Fibroblast of upper back skin (primary cell): ENCODE results near the gene OR8D1.
"Not testable (repeated sequence)": the region's sequence is repeated elsewhere in the genome, so short reads cannot be mapped to it uniquely, and the experiment has no call there.

ENCODE experiments used
- DNase-seq: peaks from one replicate; pipeline ENCODE4 v3.0.0-alpha.2; 2013

OR8D1 gene

DNA sequence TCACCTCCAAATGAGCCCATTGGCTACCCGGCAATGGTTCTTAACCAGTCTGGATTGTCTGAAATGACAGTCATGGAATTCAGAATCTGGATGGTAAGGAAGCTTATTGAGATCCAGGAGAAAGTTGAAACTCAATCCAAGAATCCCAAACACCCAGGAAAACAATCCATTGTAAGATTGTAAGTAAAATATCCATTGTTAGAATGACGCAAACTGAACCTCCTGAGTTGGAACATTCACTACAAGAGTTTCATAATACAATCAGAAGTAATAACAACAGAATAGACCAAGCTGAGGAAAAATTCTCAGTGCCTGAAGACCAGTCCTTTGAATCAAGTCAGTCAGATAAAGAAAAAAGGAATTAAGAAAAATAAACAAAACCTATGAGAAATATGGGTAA is 35.5 kb downstream of the OR8D1 start:
- no peak for DNase-seq

DNA sequence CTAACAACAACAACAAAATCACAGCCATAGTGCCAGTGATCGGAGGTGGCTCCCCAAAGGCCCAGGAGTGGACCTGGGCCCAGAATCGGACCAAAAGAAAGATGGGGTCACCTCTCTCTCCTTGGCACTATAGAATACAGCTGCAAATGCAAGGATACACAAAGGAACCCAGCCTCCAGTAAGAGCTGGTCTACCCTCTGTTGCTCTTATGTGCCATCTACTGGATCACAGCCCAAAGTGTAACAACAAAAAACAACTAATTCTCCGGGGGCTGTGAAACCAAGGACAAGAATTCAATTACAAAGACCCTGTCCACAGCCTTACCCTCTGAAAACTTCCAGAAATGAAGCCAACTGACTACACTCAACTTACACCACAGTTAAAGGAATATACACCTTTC is 35.9 kb downstream of the OR8D1 start:
- no peak for DNase-seq

- DNase-seq: no peak
These were observed 36.5 kb downstream of the OR8D1 start for GRCh38 chr11:124277207-124277606.

DNA sequence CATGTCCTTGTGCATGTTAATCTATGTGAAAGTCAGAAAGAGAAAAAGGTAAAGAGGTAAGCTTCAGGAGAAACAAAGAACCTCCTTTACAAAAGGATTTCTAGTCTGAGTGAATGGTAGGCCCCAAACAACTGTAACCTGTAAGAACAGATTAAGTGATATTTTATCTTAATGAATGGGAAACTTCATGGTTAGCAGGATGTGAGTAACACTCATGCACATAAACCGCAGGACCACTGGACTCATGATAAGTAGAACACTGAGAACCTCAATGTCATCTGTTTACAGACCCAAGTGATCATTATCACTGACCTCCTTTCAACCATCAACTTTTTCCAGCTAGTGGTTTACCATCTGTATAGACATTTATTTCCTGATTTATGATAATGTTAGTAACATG is 37.7 kb downstream of the OR8D1 start:
- DNase-seq: peak; percentile 1

GRCh38 chr11:124274000-124274399 is 39.7 kb downstream of the OR8D1 start:
- DNase-seq: no peak

- DNase-seq: peak; percentile 6
These were observed 42.9 kb downstream of the OR8D1 start for GRCh38 chr11:124270886-124271285.

DNA sequence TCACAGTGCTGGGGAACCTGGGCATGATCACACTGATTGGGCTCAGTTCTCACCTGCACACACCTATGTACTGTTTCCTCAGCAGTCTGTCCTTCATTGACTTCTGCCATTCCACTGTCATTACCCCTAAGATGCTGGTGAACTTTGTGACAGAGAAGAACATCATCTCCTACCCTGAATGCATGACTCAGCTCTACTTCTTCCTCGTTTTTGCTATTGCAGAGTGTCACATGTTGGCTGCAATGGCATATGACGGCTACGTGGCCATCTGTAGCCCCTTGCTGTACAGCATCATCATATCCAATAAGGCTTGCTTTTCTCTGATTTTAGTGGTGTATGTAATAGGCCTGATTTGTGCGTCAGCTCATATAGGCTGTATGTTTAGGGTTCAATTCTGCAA is 48.7 kb downstream of the OR8D1 start:
- not testable (repeated sequence) for DNase-seq

GRCh38 chr11:124256076-124256475 is 57.7 kb downstream of the OR8D1 start, which contains the start of gene OR8G5:
Gene OR8G5, plus strand, starts transcription at chr11:124256376. Its CDS starts 8,556 bp downstream, at chr11:124264932.
- no peak for DNase-seq
